SJCRH30 (cell line): ENCODE measurements around the gene ESYT3. TPM values are rescaled to one million over a fixed set of nuclear protein-coding genes. Genes with fewer than 3 reads are reported as not detected.
"Not testable (repeated sequence)": the region's sequence is repeated elsewhere in the genome, so short reads cannot be mapped to it uniquely, and the experiment has no call there.

Source experiments
- DNase-seq, 2 experiments: peaks; one replicate each; pipeline ENCODE4 v3.0.0-alpha.2; 2015 to 2020
- H3K27ac ChIP-seq: fragments of 250-450 bp; sonication (Bioruptor Pico); 2 replicates; pipeline ENCODE4 v1.5.1; 2020; ENCODE audit warnings: mild to moderate bottlenecking, moderate library complexity
- H3K27me3 ChIP-seq: fragments of 250-450 bp; sonication (Bioruptor Pico); 2 replicates; pipeline ENCODE4 v1.5.1; 2020; ENCODE audit warnings: mild to moderate bottlenecking, moderate library complexity
- H3K36me3 ChIP-seq: fragments of 250-450 bp; sonication (Bioruptor Pico); 2 replicates; pipeline ENCODE4 v1.5.1; 2020; ENCODE audit warnings: mild to moderate bottlenecking, moderate library complexity
- H3K4me1 ChIP-seq: fragments of 250-450 bp; sonication (Bioruptor Pico); 2 replicates; pipeline ENCODE4 v1.5.1; 2020; ENCODE audit warnings: mild to moderate bottlenecking, moderate library complexity
- H3K4me3 ChIP-seq: fragments of 250-450 bp; sonication (Bioruptor Pico); 2 replicates; pipeline ENCODE4 v1.5.1; 2020; ENCODE audit warnings: mild to moderate bottlenecking, moderate library complexity
- H3K9me3 ChIP-seq: fragments of 250-450 bp; sonication (Bioruptor Pico); replicated peaks from 2 replicates; pipeline ENCODE4 v1.5.1; 2020; ENCODE audit warnings: mild to moderate bottlenecking, moderate library complexity
- total RNA-seq: library from RNA; depleted of rRNA; stranded (reverse); fragments of >200 nt; shearing (Covaris generic); gene quantifications from 2 replicates; pipeline ENCODE4 v1.2.3, GENCODE V29; 2014; rRNA removed

The ESYT3 gene
- total RNA-seq, 1 experiment from 2014 or later = 0.69 TPM

GRCh38 chr3:138495638-138496037 is 61.2 kb downstream of the ESYT3 start:
- H3K27me3 ChIP-seq, H3K4me3 ChIP-seq, DNase-seq: not testable (repeated sequence)

GRCh38 chr3:138496436-138496835 is 62.0 kb downstream of the ESYT3 start:
- Histone ChIP-seq H3K27ac (no peak overlapping the region), H3K9me3 (no peaks in the 10 kb centered on the region), H3K27me3 (no peaks in the 10 kb centered on the region), H3K4me1 (no peaks in the 10 kb centered on the region), H3K4me3 (no peak overlapping the region), H3K36me3 (peaks cover 19% of the 10 kb centered on the region; the same call in 1 of the 2 replicates)
- DNase-seq = no peak

More at GRCh38 chr3:138495638-138496037, 61.2 kb downstream of the ESYT3 start:
- not testable (repeated sequence) for H3K9me3 ChIP-seq, H3K27ac ChIP-seq, H3K4me1 ChIP-seq
- H3K36me3 ChIP-seq = peaks cover 20% of the 10 kb centered on the region; the same call in 1 of the 2 replicates

GRCh38 chr3:138497021-138497420 is 62.6 kb downstream of the ESYT3 start:
- no peaks in the 10 kb centered on the region for H3K27me3 ChIP-seq
- DNase-seq = no peak

GRCh38 chr3:138497851-138498250 is 63.4 kb downstream of the ESYT3 start:
- DNase-seq = no peak
- Histone ChIP-seq H3K4me1 (no peaks in the 10 kb centered on the region), H3K36me3 (peaks cover 17% of the 10 kb centered on the region), H3K9me3 (no peaks in the 10 kb centered on the region), H3K27ac (no peak overlapping the region), H3K27me3 (no peaks in the 10 kb centered on the region), H3K4me3 (no peak overlapping the region)

More at GRCh38 chr3:138497021-138497420, 62.6 kb downstream of the ESYT3 start:
- Histone ChIP-seq H3K27ac (no peak overlapping the region), H3K36me3 (peaks cover 17% of the 10 kb centered on the region; the same call in 1 of the 2 replicates), H3K4me1 (no peaks in the 10 kb centered on the region), H3K9me3 (no peaks in the 10 kb centered on the region), H3K4me3 (no peak overlapping the region)

GRCh38 chr3:138498991-138499390 is 64.6 kb downstream of the ESYT3 start:
- H3K36me3 ChIP-seq = peaks cover 13% of the 10 kb centered on the region
- no peaks in the 10 kb centered on the region for H3K9me3 ChIP-seq
- H3K4me3 ChIP-seq = no peak overlapping the region
- H3K4me1 ChIP-seq = no peaks in the 10 kb centered on the region
- DNase-seq = no peak
- no peak overlapping the region for H3K27ac ChIP-seq
- no peaks in the 10 kb centered on the region for H3K27me3 ChIP-seq

- H3K27ac ChIP-seq = no peak overlapping the region
Observed at GRCh38 chr3:138507524-138507923, 73.1 kb downstream of the ESYT3 start.

GRCh38 chr3:138509586-138509985 is 75.2 kb downstream of the ESYT3 start:
- DNase-seq = no peak
- no peaks in the 10 kb centered on the region for H3K4me1 ChIP-seq
- H3K27ac ChIP-seq = no peak overlapping the region
- no peak overlapping the region for H3K4me3 ChIP-seq
- H3K27me3 ChIP-seq = no peaks in the 10 kb centered on the region
- H3K9me3 ChIP-seq = no peaks in the 10 kb centered on the region
- peaks cover 8% of the 10 kb centered on the region; the same call in 1 of the 2 replicates for H3K36me3 ChIP-seq

More at GRCh38 chr3:138507524-138507923, 73.1 kb downstream of the ESYT3 start:
- no peaks in the 10 kb centered on the region for H3K9me3 ChIP-seq
- H3K27me3 ChIP-seq = no peaks in the 10 kb centered on the region
- H3K36me3 ChIP-seq = peaks cover 8% of the 10 kb centered on the region; the same call in 1 of the 2 replicates
- H3K4me1 ChIP-seq = no peaks in the 10 kb centered on the region
- no peak overlapping the region for H3K4me3 ChIP-seq
- no peak for DNase-seq

- H3K36me3 ChIP-seq = no peaks in the 10 kb centered on the region; the same call in 1 of the 2 replicates
Observed at GRCh38 chr3:138511945-138512344, 77.5 kb downstream of the ESYT3 start.

GRCh38 chr3:138513090-138513843 is 78.9 kb downstream of the ESYT3 start:
- H3K27ac ChIP-seq = no peak overlapping the region
- peaks cover 10% of the 10 kb centered on the region for H3K36me3 ChIP-seq
- no peaks in the 10 kb centered on the region for H3K4me1 ChIP-seq
- DNase-seq = no peak
- no peaks in the 10 kb centered on the region for H3K27me3 ChIP-seq
- H3K4me3 ChIP-seq = no peak overlapping the region
- H3K9me3 ChIP-seq = no peaks in the 10 kb centered on the region

More at GRCh38 chr3:138511945-138512344, 77.5 kb downstream of the ESYT3 start:
- Histone ChIP-seq H3K27me3 (no peaks in the 10 kb centered on the region), H3K4me3 (no peak overlapping the region), H3K4me1 (no peaks in the 10 kb centered on the region), H3K9me3 (no peaks in the 10 kb centered on the region), H3K27ac (no peak overlapping the region)
- no peak for DNase-seq

GRCh38 chr3:138521445-138521844 is 87.0 kb downstream of the ESYT3 start:
- not testable (repeated sequence) for H3K4me3 ChIP-seq, H3K27me3 ChIP-seq, H3K9me3 ChIP-seq, H3K4me1 ChIP-seq, DNase-seq, H3K27ac ChIP-seq
- peaks cover 14% of the 10 kb centered on the region for H3K36me3 ChIP-seq

Other genes with a start within 250 kb of the ESYT3 start
- gene ARMC8, start 247.3 kb upstream of the ESYT3 start, total RNA-seq = 63.3 and 64.3 TPM in 2 replicates
- gene NME9, start 104.8 kb upstream of the ESYT3 start, total RNA-seq = 0.08 TPM in 1 of 2 replicates, not detected in the other
- gene MRAS, start 86.0 kb upstream of the ESYT3 start, total RNA-seq = 57.8 and 63.6 TPM in 2 replicates
- 43.5 and 48.8 TPM in 2 replicates for gene CEP70, start 159.6 kb downstream of the ESYT3 start, total RNA-seq
- gene FAIM, start 174.2 kb downstream of the ESYT3 start, total RNA-seq = 26.6 TPM in 2 replicates